Peyer's patch (tissue), 4 donors: Measurements from ENCODE around the gene TNIK. TPM values are rescaled to one million over a fixed set of nuclear protein-coding genes. Genes with fewer than 3 reads are reported as not detected.
"Not testable (repeated sequence)": the region's sequence is repeated elsewhere in the genome, so short reads cannot be mapped to it uniquely, and the experiment has no call there.

Experiments
- DNase-seq, 3 donors: peaks; one replicate each; pipeline ENCODE4 v3.0.0-alpha.2; 2017 to 2019
- H3K27ac ChIP-seq, 4 donors: fragments of 200-600 bp; sonication (generic); one replicate each; pipeline ENCODE4 v1.5.1; 2016 to 2019
- H3K27me3 ChIP-seq, 2 donors: fragments of 200-600 bp; sonication (generic); one replicate each; pipeline ENCODE4 v1.5.1; 2019
- H3K36me3 ChIP-seq, 3 donors: fragments of 200-600 bp; sonication (generic); one replicate each; pipeline ENCODE4 v1.5.1; 2016 to 2019
- H3K4me1 ChIP-seq, 4 donors: fragments of 200-600 bp; sonication (generic); one replicate each; pipeline ENCODE4 v1.5.1; 2016 to 2019
- H3K4me3 ChIP-seq, 4 donors: fragments of 200-600 bp; sonication (generic); 1 replicate in 3 of 4; 2 replicates in 1 of 4; pipeline ENCODE4 v1.5.1; 2016 to 2019; ENCODE audit warnings: mild to moderate bottlenecking in 1 of 4
- H3K9me3 ChIP-seq, 4 donors: fragments of 200-600 bp; sonication (generic); one replicate each; pipeline ENCODE4 v1.5.1; 2016 to 2019; ENCODE audit warnings: mild to moderate bottlenecking in 1 of 4
- CTCF ChIP-seq, 6 experiments: fragments of 450-650 bp in 4 of 6; fragments of 200-600 bp in 2 of 6; sonication (generic) in 1 of 6; IDR thresholded peaks; one replicate each; pipeline ENCODE4 v1.5.1; 2017 to 2019; ENCODE audit warnings: antibody characterized with exemption in 6 of 6, mild to moderate bottlenecking in 3 of 6, moderate library complexity in 1 of 6
- POLR2A ChIP-seq, 2 donors: fragments of 450-650 bp; IDR thresholded peaks; one replicate each; pipeline ENCODE4 v1.5.1; 2017; ENCODE audit warnings: antibody characterized with exemption in 2 of 2, mild to moderate bottlenecking in 2 of 2, moderate library complexity in 2 of 2
- total RNA-seq, 4 donors: library from RNA; depleted of rRNA; stranded (reverse); fragments of >200 nt; gene quantifications; one replicate each; pipeline ENCODE4 v1.1.0, GENCODE V29; 2016

The TNIK gene
- total RNA-seq, 4 donors from 2014 or later: 37.1 to 84.8 (median 74.4) TPM

DNA sequence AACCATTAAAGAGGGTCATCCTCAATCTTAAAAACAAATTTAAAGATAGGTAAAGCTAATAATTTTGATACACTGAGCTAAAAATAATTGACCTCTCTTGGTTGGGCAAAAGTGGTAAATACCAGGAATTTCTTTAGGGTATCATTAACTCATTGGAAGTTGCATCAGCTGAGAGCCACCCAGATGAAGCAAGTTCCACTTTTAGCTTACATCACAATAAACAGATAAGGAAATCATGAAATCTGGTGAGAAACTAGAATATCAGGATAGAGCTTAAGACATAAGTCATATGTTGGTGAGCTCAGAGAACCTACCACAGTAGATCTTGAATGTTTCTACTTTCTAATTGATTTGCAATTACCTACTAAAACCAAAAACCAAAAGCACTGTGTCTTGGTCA is 336.3 kb downstream of the TNIK start:
- TF ChIP-seq CTCF (IDR thresholded peaks at IDR 0.05) (no peak), POLR2A (IDR thresholded peaks at IDR 0.05) (no peak)
- H3K36me3 ChIP-seq: peaks cover 0 to 52% (median 0%) of the 10 kb centered on the region in 3 donors
- no peaks in the 10 kb centered on the region for H3K9me3 ChIP-seq

GRCh38 chr3:171122861-171123260 is 337.3 kb downstream of the TNIK start:
- Histone ChIP-seq H3K27ac (no peak overlapping the region), H3K9me3 (no peaks in the 10 kb centered on the region), H3K4me3 (no peak overlapping the region), H3K27me3 (no peaks in the 10 kb centered on the region), H3K4me1 (no peaks in the 10 kb centered on the region), H3K36me3 (peaks cover 0 to 52% (median 0%) of the 10 kb centered on the region in 3 donors)
- no peak for DNase-seq
- TF ChIP-seq POLR2A (IDR thresholded peaks at IDR 0.05) (no peak), CTCF (IDR thresholded peaks at IDR 0.05) (no peak)

More for the DNA sequence above, 336.3 kb downstream of the TNIK start:
- Histone ChIP-seq H3K4me3 (no peak overlapping the region), H3K27ac (no peak overlapping the region), H3K27me3 (no peaks in the 10 kb centered on the region), H3K4me1 (no peaks in the 10 kb centered on the region)
- DNase-seq: no peak

DNA sequence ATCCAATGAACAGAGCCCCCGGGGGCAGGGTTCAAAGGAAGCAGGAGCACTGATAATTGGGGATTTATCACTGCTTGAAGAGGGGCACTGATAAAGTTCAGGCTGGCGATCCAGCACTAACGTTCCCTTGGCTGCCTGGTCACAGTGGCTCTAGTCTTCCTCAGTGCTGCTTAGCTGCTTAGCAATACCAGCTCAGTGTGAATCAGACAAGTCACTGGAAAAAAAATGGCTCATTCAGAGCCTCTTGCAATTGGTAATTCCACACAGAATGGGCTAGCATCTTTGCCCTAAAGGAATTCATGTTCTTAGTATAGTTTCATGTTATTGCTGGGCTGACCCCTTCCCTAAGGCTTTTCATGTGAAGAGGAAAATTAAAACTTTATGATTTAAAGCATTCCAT is 338.0 kb downstream of the TNIK start:
- Histone ChIP-seq H3K36me3 (peaks cover 0 to 52% (median 0%) of the 10 kb centered on the region in 3 donors), H3K4me3 (no peak overlapping the region), H3K9me3 (no peaks in the 10 kb centered on the region), H3K27ac (no peak overlapping the region), H3K27me3 (no peaks in the 10 kb centered on the region), H3K4me1 (no peaks in the 10 kb centered on the region)
- TF ChIP-seq CTCF (IDR thresholded peaks at IDR 0.05): no peak
- no peak for TF ChIP-seq POLR2A (IDR thresholded peaks at IDR 0.05)
- no peak for DNase-seq

- no peak for TF ChIP-seq POLR2A (IDR thresholded peaks at IDR 0.05)
- no peak for TF ChIP-seq CTCF (IDR thresholded peaks at IDR 0.05)
- Histone ChIP-seq H3K36me3 (peaks cover 0 to 52% (median 0%) of the 10 kb centered on the region in 3 donors), H3K27me3 (no peaks in the 10 kb centered on the region), H3K4me3 (no peak overlapping the region), H3K27ac (no peak overlapping the region), H3K4me1 (no peaks in the 10 kb centered on the region), H3K9me3 (no peaks in the 10 kb centered on the region)
- DNase-seq: no peak
These were observed 338.4 kb downstream of the TNIK start for GRCh38 chr3:171121801-171122200.

- not testable (repeated sequence) for DNase-seq, H3K27me3 ChIP-seq, H3K4me1 ChIP-seq, H3K27ac ChIP-seq, H3K4me3 ChIP-seq, H3K9me3 ChIP-seq
- peaks cover 0 to 54% (median 0%) of the 10 kb centered on the region in 3 donors for H3K36me3 ChIP-seq
These were observed 340.8 kb downstream of the TNIK start for GRCh38 chr3:171119402-171119801.

DNA sequence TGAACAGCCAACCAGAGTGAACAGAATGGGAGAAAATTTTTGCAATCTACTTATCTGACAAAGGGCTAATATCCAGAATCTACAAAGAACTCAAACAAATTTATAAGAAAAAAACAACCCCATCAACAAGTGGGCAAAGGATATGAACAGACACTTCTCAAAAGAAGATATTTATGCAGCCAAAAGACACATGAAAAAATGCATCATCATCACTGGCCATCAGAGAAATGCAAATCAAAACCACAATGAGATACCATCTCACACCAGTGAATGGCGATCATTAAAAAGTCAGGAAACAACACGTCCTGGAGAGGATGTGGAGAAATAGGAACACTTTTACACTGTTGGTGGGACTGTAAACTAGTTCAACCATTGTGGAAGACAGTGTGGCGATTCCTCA is 341.2 kb downstream of the TNIK start:
- H3K4me3 ChIP-seq, DNase-seq, H3K9me3 ChIP-seq, H3K27me3 ChIP-seq, H3K27ac ChIP-seq, H3K4me1 ChIP-seq: not testable (repeated sequence)
- peaks cover 0 to 51% (median 0%) of the 10 kb centered on the region in 3 donors for H3K36me3 ChIP-seq

- Histone ChIP-seq H3K27ac (no peak overlapping the region), H3K27me3 (no peaks in the 10 kb centered on the region), H3K4me3 (no peak overlapping the region), H3K9me3 (no peaks in the 10 kb centered on the region), H3K4me1 (no peaks in the 10 kb centered on the region), H3K36me3 (peaks cover 0 to 32% (median 0%) of the 10 kb centered on the region in 3 donors)
- no peak for TF ChIP-seq CTCF (IDR thresholded peaks at IDR 0.05)
- TF ChIP-seq POLR2A (IDR thresholded peaks at IDR 0.05): no peak
- no peak for DNase-seq
These were observed 343.3 kb downstream of the TNIK start for GRCh38 chr3:171116824-171117395.
